ENCODE measurements around the gene GSN. TPM values are rescaled to one million over a fixed set of nuclear protein-coding genes. Genes with fewer than 3 reads are reported as not detected.

GSN gene
- total and polyA plus RNA-seq, 2 of the 13 experiments (the other 11 are each of a cell fraction or from before 2014, with no cell fraction given), result 294 to 307 TPM

GRCh38 chr9:121373011-121373729, 105.2 kb downstream of the GSN start (continued):
- TF ChIP-seq, protein P1, sequence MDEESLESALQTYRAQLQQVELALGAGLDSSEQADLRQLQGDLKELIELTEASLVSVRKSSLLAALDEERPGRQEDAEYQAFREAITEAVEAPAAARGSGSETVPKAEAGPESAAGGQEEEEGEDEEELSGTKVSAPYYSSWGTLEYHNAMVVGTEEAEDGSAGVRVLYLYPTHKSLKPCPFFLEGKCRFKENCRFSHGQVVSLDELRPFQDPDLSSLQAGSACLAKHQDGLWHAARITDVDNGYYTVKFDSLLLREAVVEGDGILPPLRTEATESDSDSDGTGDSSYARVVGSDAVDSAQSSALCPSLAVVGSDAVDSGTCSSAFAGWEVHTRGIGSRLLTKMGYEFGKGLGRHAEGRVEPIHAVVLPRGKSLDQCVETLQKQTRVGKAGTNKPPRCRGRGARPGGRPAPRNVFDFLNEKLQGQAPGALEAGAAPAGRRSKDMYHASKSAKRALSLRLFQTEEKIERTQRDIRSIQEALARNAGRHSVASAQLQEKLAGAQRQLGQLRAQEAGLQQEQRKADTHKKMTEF (CRISPR knock-in tag; IDR thresholded peaks at IDR 0.05), result no peak
- TF ChIP-seq ZNF142 (CRISPR knock-in tag; IDR thresholded peaks at IDR 0.05) (0 out of 2 replicates have a peak, but pooled peaks have one; percentile 11), MLLT10 (CRISPR knock-in tag; IDR thresholded peaks at IDR 0.05) (no peak), FOXP1 (IDR thresholded peaks at IDR 0.05) (no peak), FOXP1 (CRISPR knock-in tag; IDR thresholded peaks at IDR 0.05) (0 out of 2 replicates have a peak, but pooled peaks have one; percentile 32), FOXA3 (CRISPR knock-in tag; IDR thresholded peaks at IDR 0.05) (peak; percentile 38; the same call in 1 of the 2 replicates), RCOR2 (CRISPR knock-in tag; IDR thresholded peaks at IDR 0.05) (no peak), ZNF335 (CRISPR knock-in tag; IDR thresholded peaks at IDR 0.05) (peak; percentile 63; the same call in 1 of the 2 replicates), ETV5 (CRISPR knock-in tag; IDR thresholded peaks at IDR 0.05; ENCODE audit: borderline replicate concordance) (peak; percentile 61; the same call in 1 of the 2 replicates), ZBTB3 (CRISPR knock-in tag; IDR thresholded peaks at IDR 0.05; ENCODE audit: borderline replicate concordance, low read depth) (no peak), ZNF10 (CRISPR knock-in tag; IDR thresholded peaks at IDR 0.05; ENCODE audit: borderline replicate concordance, low read depth) (no peak), ZNF44 (CRISPR knock-in tag; IDR thresholded peaks at IDR 0.05) (no peak), ZNF383 (CRISPR knock-in tag; IDR thresholded peaks at IDR 0.05; ENCODE audit: borderline replicate concordance) (no peak), FOSL1 (CRISPR knock-in tag; IDR thresholded peaks at IDR 0.05; ENCODE audit: borderline replicate concordance) (0 out of 2 replicates have a peak, but pooled peaks have one; percentile 52)
- TF ChIP-seq, protein P2, sequence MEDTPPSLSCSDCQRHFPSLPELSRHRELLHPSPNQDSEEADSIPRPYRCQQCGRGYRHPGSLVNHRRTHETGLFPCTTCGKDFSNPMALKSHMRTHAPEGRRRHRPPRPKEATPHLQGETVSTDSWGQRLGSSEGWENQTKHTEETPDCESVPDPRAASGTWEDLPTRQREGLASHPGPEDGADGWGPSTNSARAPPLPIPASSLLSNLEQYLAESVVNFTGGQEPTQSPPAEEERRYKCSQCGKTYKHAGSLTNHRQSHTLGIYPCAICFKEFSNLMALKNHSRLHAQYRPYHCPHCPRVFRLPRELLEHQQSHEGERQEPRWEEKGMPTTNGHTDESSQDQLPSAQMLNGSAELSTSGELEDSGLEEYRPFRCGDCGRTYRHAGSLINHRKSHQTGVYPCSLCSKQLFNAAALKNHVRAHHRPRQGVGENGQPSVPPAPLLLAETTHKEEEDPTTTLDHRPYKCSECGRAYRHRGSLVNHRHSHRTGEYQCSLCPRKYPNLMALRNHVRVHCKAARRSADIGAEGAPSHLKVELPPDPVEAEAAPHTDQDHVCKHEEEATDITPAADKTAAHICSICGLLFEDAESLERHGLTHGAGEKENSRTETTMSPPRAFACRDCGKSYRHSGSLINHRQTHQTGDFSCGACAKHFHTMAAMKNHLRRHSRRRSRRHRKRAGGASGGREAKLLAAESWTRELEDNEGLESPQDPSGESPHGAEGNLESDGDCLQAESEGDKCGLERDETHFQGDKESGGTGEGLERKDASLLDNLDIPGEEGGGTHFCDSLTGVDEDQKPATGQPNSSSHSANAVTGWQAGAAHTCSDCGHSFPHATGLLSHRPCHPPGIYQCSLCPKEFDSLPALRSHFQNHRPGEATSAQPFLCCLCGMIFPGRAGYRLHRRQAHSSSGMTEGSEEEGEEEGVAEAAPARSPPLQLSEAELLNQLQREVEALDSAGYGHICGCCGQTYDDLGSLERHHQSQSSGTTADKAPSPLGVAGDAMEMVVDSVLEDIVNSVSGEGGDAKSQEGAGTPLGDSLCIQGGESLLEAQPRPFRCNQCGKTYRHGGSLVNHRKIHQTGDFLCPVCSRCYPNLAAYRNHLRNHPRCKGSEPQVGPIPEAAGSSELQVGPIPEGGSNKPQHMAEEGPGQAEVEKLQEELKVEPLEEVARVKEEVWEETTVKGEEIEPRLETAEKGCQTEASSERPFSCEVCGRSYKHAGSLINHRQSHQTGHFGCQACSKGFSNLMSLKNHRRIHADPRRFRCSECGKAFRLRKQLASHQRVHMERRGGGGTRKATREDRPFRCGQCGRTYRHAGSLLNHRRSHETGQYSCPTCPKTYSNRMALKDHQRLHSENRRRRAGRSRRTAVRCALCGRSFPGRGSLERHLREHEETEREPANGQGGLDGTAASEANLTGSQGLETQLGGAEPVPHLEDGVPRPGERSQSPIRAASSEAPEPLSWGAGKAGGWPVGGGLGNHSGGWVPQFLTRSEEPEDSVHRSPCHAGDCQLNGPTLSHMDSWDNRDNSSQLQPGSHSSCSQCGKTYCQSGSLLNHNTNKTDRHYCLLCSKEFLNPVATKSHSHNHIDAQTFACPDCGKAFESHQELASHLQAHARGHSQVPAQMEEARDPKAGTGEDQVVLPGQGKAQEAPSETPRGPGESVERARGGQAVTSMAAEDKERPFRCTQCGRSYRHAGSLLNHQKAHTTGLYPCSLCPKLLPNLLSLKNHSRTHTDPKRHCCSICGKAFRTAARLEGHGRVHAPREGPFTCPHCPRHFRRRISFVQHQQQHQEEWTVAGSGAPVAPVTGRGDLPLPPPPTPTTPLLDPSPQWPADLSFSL (CRISPR knock-in tag; IDR thresholded peaks at IDR 0.05), result peak; percentile 38; the same call in 1 of the 2 replicates

All from HepG2 (cell line).